HG03354 (cell line): Measurements from ENCODE around the gene FXYD6.
"Not testable (repeated sequence)": the region's sequence is repeated elsewhere in the genome, so short reads cannot be mapped to it uniquely, and the experiment has no call there.

Source experiments
- ATAC-seq: cut with Tn5 transposase; IDR thresholded peaks from one replicate; pipeline ENCODE4 v1.9.1; 2021; ENCODE audit warnings: mild to moderate bottlenecking; ENCODE audit not compliant: unreplicated experiment, poor library complexity, severe bottlenecking

FXYD6 gene

DNA sequence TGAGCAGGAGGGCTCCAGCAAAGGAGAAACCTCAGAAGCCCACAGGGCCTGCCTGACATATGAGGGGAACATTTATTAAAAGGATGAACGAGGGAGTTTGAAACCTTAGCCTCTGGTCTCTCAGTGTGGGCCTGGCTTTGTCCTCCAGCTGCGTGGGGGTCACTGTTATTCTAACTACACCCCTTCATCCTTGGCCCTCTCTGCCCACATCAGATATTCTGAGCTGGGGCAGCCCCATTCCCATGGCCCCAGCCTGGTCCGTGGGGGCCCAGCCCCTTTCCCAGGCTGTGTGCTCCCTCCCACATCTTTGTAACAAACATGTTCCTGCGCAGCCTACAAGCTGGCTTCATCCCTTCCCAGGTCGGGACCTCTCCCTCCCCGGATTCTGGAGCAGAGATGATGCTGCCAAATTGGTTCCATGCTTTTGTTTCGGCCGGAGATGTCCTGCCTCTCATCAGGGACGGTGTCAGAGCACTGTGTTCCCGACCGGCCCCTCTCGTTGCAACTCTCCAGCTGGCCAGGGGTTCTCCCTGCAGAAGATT is 4.0 kb downstream of the FXYD6 start:
- ATAC-seq = no peak

GRCh38 chr11:117871784-117872183 is 4.7 kb downstream of the FXYD6 start:
- no peak for ATAC-seq

- no peak for ATAC-seq
Measured at GRCh38 chr11:117871160-117871559, 5.3 kb downstream of the FXYD6 start.

DNA sequence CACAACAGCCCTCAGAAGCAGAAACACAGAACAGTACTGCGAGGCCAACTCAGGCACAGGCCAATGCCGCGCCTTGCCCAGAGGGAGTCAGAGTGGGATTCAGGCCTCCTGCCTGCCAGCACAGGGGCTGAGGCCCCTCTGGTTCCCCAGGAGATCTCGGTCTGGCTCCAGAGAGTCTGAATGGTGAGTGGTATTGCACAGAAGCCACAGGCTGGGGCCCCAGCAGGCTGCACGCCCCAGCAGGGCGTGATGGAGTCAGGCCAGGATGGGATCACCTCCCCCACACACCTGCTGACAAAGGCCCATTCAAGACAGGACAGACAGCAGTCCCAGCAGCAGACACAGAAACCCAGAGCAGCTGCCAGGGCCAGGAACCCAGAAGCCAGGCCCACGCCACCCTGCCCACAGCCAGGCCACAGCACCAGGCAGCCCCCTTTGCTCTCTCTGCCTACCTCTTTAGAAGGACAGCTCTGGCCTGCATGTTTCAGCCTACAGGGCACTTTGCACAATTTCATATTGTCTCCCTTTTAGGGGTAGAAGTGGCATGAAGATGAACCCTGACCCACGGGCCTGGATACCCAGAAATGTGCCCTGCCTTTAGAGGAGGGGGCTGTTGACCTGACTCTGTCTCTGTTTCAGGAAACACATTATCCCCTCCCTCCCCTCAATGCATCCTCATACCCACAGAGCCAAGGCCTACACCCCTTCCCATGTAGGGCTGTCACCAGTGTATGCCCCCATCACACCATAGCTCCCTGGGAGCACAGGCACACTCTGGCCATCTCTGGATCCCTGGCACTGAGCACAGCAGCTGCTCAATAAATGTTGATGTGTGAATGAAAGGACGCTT is 6.1 kb downstream of the FXYD6 start:
- ATAC-seq = no peak

- ATAC-seq = no peak
Measured at GRCh38 chr11:117869604-117870003, 6.9 kb downstream of the FXYD6 start.

- ATAC-seq = no peak
Measured at GRCh38 chr11:117868815-117869561, 7.5 kb downstream of the FXYD6 start.

- no peak for ATAC-seq
Measured at GRCh38 chr11:117868088-117868487, 8.4 kb downstream of the FXYD6 start.

DNA sequence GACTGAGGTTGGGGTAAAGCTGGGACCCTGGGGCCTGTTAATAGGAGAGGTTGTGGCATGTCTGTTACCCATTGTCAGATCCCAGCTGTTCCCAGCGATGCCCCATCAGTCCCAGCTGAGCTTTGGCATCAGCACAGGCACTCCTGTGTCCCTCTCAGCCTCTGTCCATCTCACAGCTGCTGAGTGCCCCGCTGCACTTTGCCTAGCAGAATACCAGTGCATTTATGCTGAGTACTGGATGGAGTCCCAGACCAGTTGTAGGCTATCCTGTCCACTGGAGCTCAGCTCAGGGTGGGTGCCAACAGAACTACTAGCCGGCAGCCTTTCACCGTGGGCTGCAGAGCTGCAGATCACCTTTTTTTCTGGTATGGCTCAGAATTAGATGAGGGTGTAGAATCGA is 9.9 kb downstream of the FXYD6 start:
- no peak for ATAC-seq

GRCh38 chr11:117865546-117865945 is 10.9 kb downstream of the FXYD6 start:
- ATAC-seq = not testable (repeated sequence)

GRCh38 chr11:117863383-117863782 is 13.1 kb downstream of the FXYD6 start:
- no peak for ATAC-seq

DNA sequence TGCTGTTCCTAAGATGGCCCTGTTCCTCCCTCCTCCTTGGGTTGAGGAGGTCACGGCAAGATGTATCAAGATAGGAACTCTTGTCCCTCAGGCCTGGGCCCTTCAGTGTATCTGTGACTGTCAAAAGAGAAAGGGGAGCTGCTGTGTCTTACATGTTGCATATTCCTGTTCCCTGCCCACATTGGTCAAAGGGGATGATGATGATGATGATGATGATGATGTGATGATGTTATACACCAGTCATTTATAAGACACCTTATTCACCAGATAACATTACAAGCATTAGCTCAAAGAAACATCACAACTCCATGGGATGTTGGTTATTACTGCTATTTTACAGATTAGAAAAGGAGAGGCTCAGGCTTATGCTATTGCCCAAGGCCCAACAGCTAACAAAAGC is 13.7 kb downstream of the FXYD6 start:
- no peak for ATAC-seq

DNA sequence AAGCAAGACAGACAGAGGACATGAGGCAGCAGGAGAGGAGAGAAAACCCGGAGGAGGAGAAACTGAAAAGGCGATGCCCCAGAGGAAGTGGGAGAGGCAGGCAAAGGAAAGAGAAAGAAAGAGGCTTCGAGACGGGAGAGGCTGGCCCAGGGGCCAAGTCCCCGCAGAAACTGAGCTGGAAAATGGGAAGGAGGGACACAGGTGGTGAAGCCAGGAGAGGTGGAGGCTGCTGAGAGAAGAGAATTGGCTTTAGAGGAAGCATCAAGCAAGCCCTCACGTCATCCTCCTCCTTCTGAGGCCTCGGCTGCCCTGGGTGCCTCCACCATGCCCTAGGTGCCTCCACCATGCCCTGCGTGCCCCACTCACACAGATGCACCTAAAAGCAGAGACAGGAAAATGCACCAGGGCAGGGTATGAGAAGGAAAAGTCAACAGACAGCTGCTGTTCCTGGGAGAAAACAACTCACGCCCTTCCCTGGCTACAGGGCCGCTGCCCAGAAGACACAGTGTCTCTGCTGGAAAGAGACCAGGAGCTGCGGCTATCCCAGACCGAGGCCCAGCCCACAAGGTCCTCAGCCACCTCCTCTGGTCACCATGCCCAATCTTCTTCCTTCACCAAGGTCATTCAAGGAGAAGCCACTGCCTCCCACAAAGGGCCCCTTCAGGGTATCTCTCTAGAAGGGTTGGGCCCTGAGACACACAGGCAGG is 14.3 kb downstream of the FXYD6 start:
- ATAC-seq = no peak

DNA sequence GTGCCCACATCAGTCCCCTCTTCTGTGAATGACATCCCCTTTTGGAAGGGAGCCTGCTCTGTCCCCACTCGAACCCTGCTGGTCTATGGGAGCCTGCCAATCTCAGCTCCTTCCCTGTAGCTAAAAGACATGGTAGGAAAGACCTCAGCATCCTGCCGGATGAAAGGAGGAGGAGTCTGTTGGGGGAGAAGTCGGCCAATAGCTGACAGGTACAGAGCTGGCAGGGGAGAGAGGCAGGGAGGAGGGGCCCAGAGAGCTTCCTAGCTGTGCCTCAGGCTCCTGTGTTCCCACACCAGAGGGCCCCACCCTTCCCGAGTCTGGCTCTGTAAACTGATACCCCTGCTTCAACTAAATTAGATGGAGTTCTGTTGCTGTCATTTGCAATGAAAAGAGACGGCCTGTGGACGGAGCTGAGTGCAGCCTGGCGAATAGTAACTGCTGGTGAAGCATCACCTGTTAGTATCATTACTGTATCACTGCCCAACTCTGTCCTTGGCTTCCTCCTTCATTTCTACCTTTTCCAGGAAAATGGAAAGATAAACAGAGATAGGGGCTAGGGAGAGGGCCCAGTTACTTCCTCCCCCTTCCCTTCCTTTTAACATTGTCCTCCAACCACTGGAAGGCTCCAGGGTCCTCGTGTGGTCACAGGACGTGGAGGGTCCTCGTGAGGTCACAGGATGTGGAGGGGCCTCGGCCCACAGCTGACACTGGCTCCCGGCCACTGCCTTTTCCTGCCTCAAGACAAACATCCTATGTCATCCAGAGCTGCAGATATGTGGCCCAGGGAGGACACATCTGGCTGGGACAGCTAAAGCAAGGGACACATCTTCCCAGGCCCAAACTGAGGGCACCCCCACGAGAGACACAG is 15.1 kb downstream of the FXYD6 start:
- no peak for ATAC-seq

- no peak for ATAC-seq
Measured at GRCh38 chr11:117860139-117860538, 16.3 kb downstream of the FXYD6 start.

DNA sequence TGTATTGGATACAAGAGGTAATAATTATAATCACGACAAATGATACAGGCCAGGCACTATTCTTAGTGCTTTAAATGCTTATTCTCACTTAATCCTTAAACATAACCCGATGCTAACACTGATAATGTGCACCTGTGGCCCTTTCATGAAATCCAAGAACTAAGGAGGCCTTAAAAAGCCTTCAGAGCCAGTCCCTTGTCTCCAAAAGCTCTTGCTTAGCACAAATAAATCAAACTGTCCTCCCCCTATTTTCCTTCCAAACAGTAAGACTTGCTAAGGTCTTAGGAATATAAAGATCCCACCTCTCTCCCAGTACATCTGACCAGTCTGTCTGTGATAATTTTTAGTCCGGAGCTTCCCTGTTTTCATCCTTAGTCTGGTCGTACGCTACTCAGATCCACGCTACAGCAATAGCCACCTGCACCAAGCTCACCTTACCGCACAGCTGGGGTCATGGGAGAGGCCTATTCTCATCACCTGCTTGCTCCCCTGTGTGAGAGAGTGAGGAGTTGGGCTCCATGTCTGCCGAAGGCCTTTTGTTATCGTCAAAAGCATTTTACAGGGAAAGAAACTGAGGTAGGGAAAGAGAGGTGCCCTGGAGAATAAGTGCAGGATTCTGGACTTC is 16.9 kb downstream of the FXYD6 start:
- no peak for ATAC-seq

DNA sequence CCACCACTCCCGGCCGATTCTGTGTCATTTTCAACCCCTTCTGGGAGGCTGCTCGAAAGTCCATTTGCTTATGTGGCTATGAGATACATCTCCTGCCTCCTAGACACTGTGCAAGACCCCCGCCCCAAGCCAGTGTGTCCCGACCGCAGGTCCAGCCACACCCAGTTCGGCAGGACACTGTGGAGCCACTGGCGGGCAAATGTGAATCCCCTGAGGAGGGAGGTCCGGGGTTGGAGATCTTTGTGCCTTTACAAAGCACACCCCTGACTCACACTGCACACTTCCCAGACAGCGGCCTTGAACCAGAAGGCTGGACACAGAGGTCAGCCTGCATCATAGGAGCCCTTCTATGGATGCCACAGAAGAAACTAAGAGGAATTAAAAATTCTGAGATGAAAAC is 17.4 kb downstream of the FXYD6 start:
- ATAC-seq = no peak

DNA sequence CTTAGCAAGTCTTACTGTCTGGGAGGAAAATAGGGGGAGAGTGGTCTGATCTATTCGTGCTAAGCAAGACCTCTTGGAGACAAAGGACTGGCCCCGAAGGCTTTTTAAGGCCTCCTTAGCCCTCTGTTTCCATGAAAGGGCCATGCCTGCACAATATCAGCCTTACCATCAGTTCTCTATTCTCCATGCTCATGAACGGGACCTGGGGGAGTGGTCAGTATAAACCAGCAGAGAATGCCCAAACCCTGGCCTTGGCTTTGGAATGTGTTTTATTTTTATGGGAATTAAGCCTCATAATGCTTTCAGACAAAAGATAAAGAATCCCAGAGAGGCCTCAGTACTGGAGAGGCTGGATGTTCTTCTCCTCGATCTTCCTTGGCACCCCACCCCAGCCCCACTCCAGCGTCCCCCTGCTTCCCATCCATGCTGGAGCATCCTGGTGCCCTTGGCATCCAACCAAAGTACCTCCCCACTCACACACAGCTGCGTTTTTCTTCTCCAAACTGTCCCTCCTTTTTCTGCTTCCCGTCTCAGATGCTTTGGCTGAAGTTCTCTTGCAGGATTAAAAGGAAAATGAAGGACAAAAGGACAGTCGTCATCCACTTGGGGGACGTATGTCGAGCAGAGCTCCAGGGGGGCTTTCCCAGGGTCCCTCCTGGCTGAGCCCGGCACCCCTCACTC is 18.6 kb downstream of the FXYD6 start:
- ATAC-seq = no peak

DNA sequence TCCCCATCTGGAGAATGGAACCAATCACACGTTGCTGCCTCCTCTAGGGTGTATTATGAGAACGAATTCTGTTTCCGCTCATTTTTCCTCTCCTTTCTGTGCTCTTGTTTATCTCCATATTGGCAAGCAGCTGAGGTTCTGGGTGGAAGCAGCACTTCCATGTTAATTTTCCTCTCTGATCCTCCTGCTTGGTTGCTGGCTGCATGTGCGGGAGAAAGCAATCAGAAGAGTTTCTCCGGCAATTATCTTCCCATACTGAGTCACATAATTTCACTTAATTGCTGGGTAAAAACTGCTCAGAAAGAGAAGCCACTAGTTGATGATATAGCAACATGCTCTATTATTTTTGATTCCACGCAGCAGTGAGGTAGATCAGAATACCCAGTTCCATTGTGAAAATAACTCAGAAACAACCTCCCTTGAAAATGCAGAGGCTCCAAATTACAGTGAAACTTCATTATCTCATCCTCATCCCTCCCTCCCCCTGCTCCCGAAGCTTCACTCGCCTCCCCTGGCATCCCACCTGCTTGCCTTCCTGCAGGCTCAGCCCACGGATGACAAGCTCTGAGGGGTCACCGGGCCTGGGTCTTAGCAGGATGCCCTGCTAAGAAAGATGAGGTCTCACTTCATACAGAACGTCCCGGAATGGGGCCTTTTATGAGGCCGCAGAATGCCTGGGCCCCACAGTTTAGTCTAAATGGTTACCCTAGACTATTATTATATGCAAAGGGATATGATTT is 20.4 kb downstream of the FXYD6 start:
- ATAC-seq = no peak
